GM12875 (cell line): ENCODE data around the gene LRP3.

ENCODE experiments used
- H3K4me3 ChIP-seq: one replicate; pipeline ENCODE4 v1.5.1; 2011; ENCODE audit warnings: low read depth, low read length, control low read depth
- CTCF ChIP-seq: IDR thresholded peaks from 2 replicates; pipeline ENCODE4 v1.5.1; 2011; ENCODE audit warnings: low read depth, mild to moderate bottlenecking, control low read depth, inconsistent platforms, low read length, moderate library complexity, borderline replicate concordance; ENCODE audit not compliant: insufficient read depth

LRP3 gene

GRCh38 chr19:33192010-33192409 is 2.1 kb upstream of the LRP3 start:
- H3K4me3 ChIP-seq = no peak overlapping the region
- TF ChIP-seq CTCF = peak; percentile 27; the same call in 1 of the 2 replicates

- no peak overlapping the region for H3K4me3 ChIP-seq
- no peak for TF ChIP-seq CTCF
These were observed 763 bp upstream of the LRP3 start for GRCh38 chr19:33193269-33193864.

- H3K4me3 ChIP-seq = no peak overlapping the region
- no peak for TF ChIP-seq CTCF
These were observed 379 bp downstream of the LRP3 start for GRCh38 chr19:33194532-33194885.

- TF ChIP-seq CTCF = no peak
- no peak overlapping the region for H3K4me3 ChIP-seq
These were observed 935 bp downstream of the LRP3 start for GRCh38 chr19:33194886-33195644.

GRCh38 chr19:33195645-33196347 is 1.7 kb downstream of the LRP3 start:
- H3K4me3 ChIP-seq = no peak overlapping the region
- TF ChIP-seq CTCF = no peak

GRCh38 chr19:33196446-33197193 is 2.5 kb downstream of the LRP3 start:
- H3K4me3 ChIP-seq = no peak overlapping the region
- TF ChIP-seq CTCF = no peak

GRCh38 chr19:33197591-33198000 is 3.5 kb downstream of the LRP3 start:
- no peak overlapping the region for H3K4me3 ChIP-seq

More at GRCh38 chr19:33197591-33198000, 3.5 kb downstream of the LRP3 start:
- no peak for TF ChIP-seq CTCF
